GM20000 (cell line): ENCODE data around the gene MUC4.
"Not testable (repeated sequence)": the region's sequence is repeated elsewhere in the genome, so short reads cannot be mapped to it uniquely, and the experiment has no call there.

Experiments
- DNase-seq: peaks from one replicate; pipeline ENCODE4 v3.0.0; 2012; ENCODE audit warnings: low spot score
- CTCF ChIP-seq: IDR thresholded peaks from 2 replicates; pipeline ENCODE4 v1.5.1; 2012; ENCODE audit warnings: mild to moderate bottlenecking, control low read depth; ENCODE audit errors: extremely low read depth, missing control alignments

Gene MUC4

GRCh38 chr3:195754141-195754540 is 57.6 kb downstream of the MUC4 start:
- TF ChIP-seq CTCF: no peak
- no peak for DNase-seq

GRCh38 chr3:195753581-195753980 is 58.1 kb downstream of the MUC4 start:
- no peak for DNase-seq
- TF ChIP-seq CTCF: no peak

- DNase-seq: no peak
- no peak for TF ChIP-seq CTCF
Observed at GRCh38 chr3:195752546-195753331, 59.0 kb downstream of the MUC4 start.

GRCh38 chr3:195752066-195752465 is 59.7 kb downstream of the MUC4 start:
- no peak for DNase-seq
- TF ChIP-seq CTCF: no peak

GRCh38 chr3:195751560-195751959 is 60.2 kb downstream of the MUC4 start:
- TF ChIP-seq CTCF: no peak
- no peak for DNase-seq

- DNase-seq: no peak
- TF ChIP-seq CTCF: no peak
Observed at GRCh38 chr3:195750797-195751520, 60.8 kb downstream of the MUC4 start.

- DNase-seq: not testable (repeated sequence)
Observed at GRCh38 chr3:195749101-195749500, 62.6 kb downstream of the MUC4 start.
